Measurements from ENCODE around the gene DPH1.

DNA sequence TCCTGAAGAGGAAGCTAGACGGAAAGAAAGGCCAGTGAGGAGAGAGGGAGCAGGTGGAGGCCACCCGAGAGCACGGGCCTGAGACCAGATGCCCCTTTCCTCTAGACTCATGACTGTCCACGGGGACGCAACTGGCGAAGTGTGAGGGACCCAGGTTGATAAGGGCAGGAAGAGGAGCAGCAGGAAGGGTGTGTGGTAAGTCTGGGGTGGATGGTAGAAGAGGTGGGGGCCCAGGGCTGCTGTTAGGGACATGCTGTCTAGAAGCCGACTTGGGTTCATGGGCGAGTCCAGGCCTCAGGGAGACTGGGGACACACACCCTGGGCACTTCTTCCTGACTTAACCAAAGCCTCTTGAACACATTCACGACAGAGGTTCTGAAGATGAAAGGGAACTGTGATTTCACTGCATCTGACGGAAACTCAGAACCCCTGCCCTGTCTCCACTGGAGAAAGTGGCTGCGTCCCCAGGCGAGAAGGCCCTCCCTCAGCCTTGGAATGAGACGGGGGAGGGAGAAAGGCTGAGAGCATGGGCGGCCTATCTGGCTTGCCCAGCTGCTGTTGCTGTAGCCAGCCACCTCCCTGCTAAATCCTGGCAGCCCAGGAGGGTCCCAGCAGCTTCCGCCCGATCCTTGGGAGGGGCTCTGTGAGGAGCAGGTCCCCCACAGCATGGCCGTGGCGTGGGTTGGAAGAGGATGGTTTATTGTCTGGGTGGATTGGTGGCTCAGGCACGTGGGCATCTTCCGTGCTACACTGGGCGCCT is 30.9 kb downstream of the DPH1 start:
- TF ChIP-seq EZH2phosphoT487 (IDR thresholded peaks at IDR 0.05; ENCODE audit: low read depth) = no peak
- TF ChIP-seq, protein P1, sequence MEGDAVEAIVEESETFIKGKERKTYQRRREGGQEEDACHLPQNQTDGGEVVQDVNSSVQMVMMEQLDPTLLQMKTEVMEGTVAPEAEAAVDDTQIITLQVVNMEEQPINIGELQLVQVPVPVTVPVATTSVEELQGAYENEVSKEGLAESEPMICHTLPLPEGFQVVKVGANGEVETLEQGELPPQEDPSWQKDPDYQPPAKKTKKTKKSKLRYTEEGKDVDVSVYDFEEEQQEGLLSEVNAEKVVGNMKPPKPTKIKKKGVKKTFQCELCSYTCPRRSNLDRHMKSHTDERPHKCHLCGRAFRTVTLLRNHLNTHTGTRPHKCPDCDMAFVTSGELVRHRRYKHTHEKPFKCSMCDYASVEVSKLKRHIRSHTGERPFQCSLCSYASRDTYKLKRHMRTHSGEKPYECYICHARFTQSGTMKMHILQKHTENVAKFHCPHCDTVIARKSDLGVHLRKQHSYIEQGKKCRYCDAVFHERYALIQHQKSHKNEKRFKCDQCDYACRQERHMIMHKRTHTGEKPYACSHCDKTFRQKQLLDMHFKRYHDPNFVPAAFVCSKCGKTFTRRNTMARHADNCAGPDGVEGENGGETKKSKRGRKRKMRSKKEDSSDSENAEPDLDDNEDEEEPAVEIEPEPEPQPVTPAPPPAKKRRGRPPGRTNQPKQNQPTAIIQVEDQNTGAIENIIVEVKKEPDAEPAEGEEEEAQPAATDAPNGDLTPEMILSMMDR (IDR thresholded peaks at IDR 0.05; ENCODE audit: low read depth, low read length) = no peak
